ENCODE results near the gene ZC3H13. TPM values are rescaled to one million over a fixed set of nuclear protein-coding genes. Genes with fewer than 3 reads are reported as not detected.
A peak's percentile ranks its signal among the peaks of the same experiment; 100 is the strongest.

Gene ZC3H13
- total and polyA plus RNA-seq, 7 experiments from 2014 or later = 34.4 to 67.0 (median 46.2) TPM

DNA sequence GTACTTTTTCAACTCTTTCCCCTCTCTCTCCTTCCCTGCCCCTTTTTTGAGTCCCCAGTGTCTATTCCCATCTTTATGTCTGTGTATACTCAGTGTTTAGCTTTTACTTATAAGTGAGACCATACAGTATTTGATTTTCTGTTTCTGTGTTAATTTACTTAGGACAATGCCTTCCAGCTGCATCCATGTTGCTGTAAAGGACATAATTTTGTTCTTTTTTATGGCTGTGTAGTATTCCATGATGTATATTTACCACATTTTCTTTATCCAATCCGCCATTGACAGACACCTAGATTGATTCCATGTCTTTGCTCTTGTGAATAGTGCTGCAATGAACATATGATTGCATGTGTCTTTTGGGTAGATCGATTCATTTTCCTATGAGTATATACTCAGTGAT, 10.7 kb upstream of the ZC3H13 start:
- DNase-seq (no peak), ATAC-seq (no peak)
- H3K4me1 Mint-ChIP-seq = peaks cover 0 to 1% (median 0%) of the 10 kb centered on the region in 7 donors

DNA sequence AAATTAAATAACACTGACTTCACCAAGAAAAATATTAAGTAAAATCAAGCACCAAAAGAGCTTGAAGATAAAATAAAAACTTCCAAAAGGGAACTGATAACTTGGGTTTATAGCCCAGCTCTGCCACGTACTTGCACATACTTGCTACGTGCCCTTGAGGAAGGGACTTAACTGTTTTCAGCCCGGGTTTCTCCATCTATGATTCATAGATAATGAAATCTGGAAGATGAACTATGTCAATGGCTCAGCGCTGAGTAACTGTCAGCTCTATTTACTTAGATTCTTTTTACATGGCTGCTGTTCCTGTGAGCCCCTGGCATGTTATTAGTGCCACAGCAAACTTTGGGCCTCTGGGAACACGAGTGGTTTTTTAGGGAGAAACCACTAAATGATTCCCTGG, 9.6 kb upstream of the ZC3H13 start:
- Mint-ChIP-seq H3K36me3 (no peaks in the 10 kb centered on the region), H3K4me3 (no peak overlapping the region), H3K27ac (no peak overlapping the region), H3K27me3 (peaks cover 3 to 7% (median 5%) of the 10 kb centered on the region in 5 donors), H3K9me3 (peaks cover 0 to 5% (median 2%) of the 10 kb centered on the region in 11 donors), H3K4me1 (peaks cover 0 to 1% (median 0%) of the 10 kb centered on the region in 7 donors)
- H3K36me3 ChIP-seq (ENCODE audit: control insufficient read depth in 2 of 3, insufficient read depth in 3 of 3, low read length in 3 of 3) = no peaks in the 10 kb centered on the region
- ATAC-seq (no peak), DNase-seq (no peak)
- intact Hi-C loops (cut with micrococcal nuclease) = no loop called here
- no peaks in the 10 kb centered on the region for H3K27me3 ChIP-seq (ENCODE audit: control insufficient read depth in 2 of 2, insufficient read depth in 2 of 2, low read length in 2 of 2)
- no peaks in the 10 kb centered on the region for H3K9me3 ChIP-seq (ENCODE audit: control insufficient read depth in 2 of 3, low read length in 3 of 3)
- no peaks in the 10 kb centered on the region for H3K4me1 ChIP-seq (ENCODE audit: control insufficient read depth in 2 of 2, insufficient read depth in 2 of 2, low read length in 2 of 2)
- no peak overlapping the region for H3K27ac ChIP-seq (ENCODE audit: low read depth, low read length)
- ChIA-PET POLR2A (no interaction called here), CTCF (no interaction called here)
- H3K4me3 ChIP-seq (ENCODE audit: low read length) = no peak overlapping the region

More for the DNA sequence above, 10.7 kb upstream of the ZC3H13 start:
- Mint-ChIP-seq H3K27ac (no peak overlapping the region), H3K4me3 (no peak overlapping the region), H3K27me3 (peaks cover 3 to 7% (median 5%) of the 10 kb centered on the region in 5 donors), H3K36me3 (no peaks in the 10 kb centered on the region), H3K9me3 (peaks cover 0 to 5% (median 2%) of the 10 kb centered on the region in 11 donors)
- no peak overlapping the region for H3K4me3 ChIP-seq (ENCODE audit: low read length)
- no peaks in the 10 kb centered on the region for H3K4me1 ChIP-seq (ENCODE audit: control insufficient read depth in 2 of 2, insufficient read depth in 2 of 2, low read length in 2 of 2)
- H3K36me3 ChIP-seq (ENCODE audit: control insufficient read depth in 2 of 3, insufficient read depth in 3 of 3, low read length in 3 of 3) = no peaks in the 10 kb centered on the region
- H3K27ac ChIP-seq (ENCODE audit: low read depth, low read length) = no peak overlapping the region
- no peaks in the 10 kb centered on the region for H3K9me3 ChIP-seq (ENCODE audit: control insufficient read depth in 2 of 3, low read length in 3 of 3)
- ChIA-PET CTCF (no interaction called here), POLR2A (no interaction called here)
- intact Hi-C loops (cut with micrococcal nuclease) = no loop called here
- H3K27me3 ChIP-seq (ENCODE audit: control insufficient read depth in 2 of 2, insufficient read depth in 2 of 2, low read length in 2 of 2) = no peaks in the 10 kb centered on the region

DNA sequence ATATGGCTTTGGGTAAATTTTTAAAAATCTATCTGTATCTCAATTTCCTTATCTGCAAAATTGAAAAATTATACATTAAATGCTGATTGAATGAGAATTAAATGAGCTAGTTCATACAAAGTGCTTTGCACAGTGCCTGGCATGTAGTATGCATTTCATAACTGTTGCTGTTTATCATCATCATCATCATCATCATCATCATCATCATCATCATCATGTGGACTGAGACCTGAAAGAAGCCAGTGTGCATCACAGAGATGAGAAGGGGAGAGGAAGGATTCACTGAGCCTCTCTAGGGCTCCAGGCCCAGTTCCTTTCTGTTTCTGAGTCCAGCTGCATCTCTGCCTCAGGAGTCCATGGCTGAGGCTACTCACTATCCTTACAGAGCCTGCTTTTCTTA, 6.9 kb upstream of the ZC3H13 start:
- ChIA-PET POLR2A (interaction anchor here (0.6 to 1.6 kb wide), 2 partner anchors 8 to 12 kb away, joined by 3 to 4 read pairs; no protein-coding TSS in a partner anchor), CTCF (interaction anchor here (0.6 kb wide), 1 partner anchor 128 kb away, joined by 3 read pairs; no protein-coding TSS in a partner anchor)
- DNase-seq (no peak), ATAC-seq (no peak)
- Mint-ChIP-seq H3K27ac (no peak overlapping the region), H3K36me3 (no peaks in the 10 kb centered on the region), H3K4me3 (no peak overlapping the region), H3K27me3 (peaks cover 3 to 22% (median 7%) of the 10 kb centered on the region in 5 donors), H3K9me3 (peaks cover 0 to 5% (median 2%) of the 10 kb centered on the region in 11 donors), H3K4me1 (peaks cover 0 to 4% (median 0%) of the 10 kb centered on the region in 7 donors)
- intact Hi-C loops (cut with micrococcal nuclease) = loop anchor here in 1 of 2 donors (10.0 kb wide), 1 partner anchor 605 kb away; no protein-coding TSS in a partner anchor
- no peaks in the 10 kb centered on the region for H3K27me3 ChIP-seq (ENCODE audit: control insufficient read depth in 2 of 2, insufficient read depth in 2 of 2, low read length in 2 of 2)
- H3K27ac ChIP-seq (ENCODE audit: low read depth, low read length) = no peak overlapping the region
- no peaks in the 10 kb centered on the region for H3K36me3 ChIP-seq (ENCODE audit: control insufficient read depth in 2 of 3, insufficient read depth in 3 of 3, low read length in 3 of 3)
- no peaks in the 10 kb centered on the region for H3K4me1 ChIP-seq (ENCODE audit: control insufficient read depth in 2 of 2, insufficient read depth in 2 of 2, low read length in 2 of 2)
- no peaks in the 10 kb centered on the region for H3K9me3 ChIP-seq (ENCODE audit: control insufficient read depth in 2 of 3, low read length in 3 of 3)
- no peak overlapping the region for H3K4me3 ChIP-seq (ENCODE audit: low read length)

DNA sequence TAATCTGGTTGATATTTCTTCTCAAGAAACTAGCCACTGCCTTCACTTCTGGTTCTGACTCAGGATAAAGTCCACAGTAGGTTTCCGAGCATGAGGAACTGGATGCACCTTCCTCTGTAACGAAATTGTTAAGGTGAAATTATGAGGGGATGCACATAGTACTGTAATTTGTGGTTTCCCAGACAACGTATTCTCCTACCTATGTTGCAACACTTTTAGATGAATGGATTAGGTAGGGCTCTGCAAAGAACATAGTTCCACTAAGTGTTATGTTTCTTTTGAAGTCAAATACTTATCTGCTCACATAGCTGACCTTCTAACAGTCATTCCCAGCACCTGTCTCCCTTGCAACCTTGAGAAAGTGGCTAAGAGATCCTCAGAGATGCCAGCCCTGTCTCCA, 5.7 kb upstream of the ZC3H13 start:
- Histone ChIP-seq H3K27ac (ENCODE audit: low read depth, low read length) (no peak overlapping the region), H3K4me3 (ENCODE audit: low read length) (no peak overlapping the region), H3K9me3 (ENCODE audit: control insufficient read depth in 2 of 3, low read length in 3 of 3) (no peaks in the 10 kb centered on the region), H3K4me1 (ENCODE audit: control insufficient read depth in 2 of 2, insufficient read depth in 2 of 2, low read length in 2 of 2) (peaks cover 2 to 4% of the 10 kb centered on the region in 2 donors), H3K27me3 (ENCODE audit: control insufficient read depth in 2 of 2, insufficient read depth in 2 of 2, low read length in 2 of 2) (no peaks in the 10 kb centered on the region), H3K36me3 (ENCODE audit: control insufficient read depth in 2 of 3, insufficient read depth in 3 of 3, low read length in 3 of 3) (no peaks in the 10 kb centered on the region)
- Mint-ChIP-seq H3K27me3 (peaks cover 5 to 27% (median 15%) of the 10 kb centered on the region in 5 donors), H3K36me3 (no peaks in the 10 kb centered on the region), H3K27ac (no peak overlapping the region), H3K4me1 (peaks cover 4 to 14% (median 7%) of the 10 kb centered on the region in 7 donors), H3K4me3 (no peak overlapping the region), H3K9me3 (peaks cover 0 to 2% (median under 1%) of the 10 kb centered on the region in 11 donors)
- ATAC-seq = no peak
- DNase-seq = no peak
- CTCF ChIA-PET = interaction anchor here (1.0 kb wide), 1 partner anchor 67 kb away, joined by 3 read pairs; no protein-coding TSS in a partner anchor
- intact Hi-C loops (cut with micrococcal nuclease) = loop anchor here in 1 of 2 donors (10.0 kb wide), 1 partner anchor 607 kb away; no protein-coding TSS in a partner anchor
- POLR2A ChIA-PET = interaction anchor here (1.6 kb wide), 1 partner anchor 9 kb away, joined by 4 read pairs; no protein-coding TSS in a partner anchor

DNA sequence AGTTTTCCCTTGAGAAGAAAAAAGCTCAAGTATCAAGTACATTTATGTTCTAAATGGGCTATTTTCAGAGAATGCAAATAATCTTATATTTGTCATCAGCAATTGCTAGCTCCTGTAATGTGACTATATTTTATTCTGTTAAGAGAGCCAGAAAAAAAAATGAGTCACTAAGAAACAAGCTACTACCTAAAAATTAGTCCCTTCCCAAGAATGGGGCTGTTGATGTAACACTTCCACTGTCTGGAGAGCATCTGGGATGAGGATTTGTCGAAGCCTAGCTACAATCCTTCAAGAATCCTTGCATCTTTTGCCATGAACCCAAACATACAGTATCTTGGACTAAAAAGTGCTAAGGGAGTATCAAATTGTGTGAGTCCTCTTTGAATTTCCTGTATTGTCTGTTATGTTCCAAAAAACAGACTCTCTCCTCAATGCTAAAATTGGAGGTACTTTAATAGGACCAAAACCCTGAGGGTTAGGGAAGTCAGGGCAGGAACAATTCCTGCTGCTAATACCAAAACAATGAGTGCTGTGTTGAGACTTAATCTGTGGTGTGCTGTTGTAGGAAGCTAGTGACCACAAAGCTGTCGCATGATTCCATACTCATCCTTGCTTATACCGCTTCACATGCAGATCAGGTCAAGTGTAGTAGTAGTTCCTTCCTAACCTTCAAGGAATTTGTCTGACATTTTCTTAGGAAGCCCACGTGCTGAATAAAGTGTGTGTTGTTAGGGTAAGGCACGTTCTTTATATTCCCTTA, 4.9 kb upstream of the ZC3H13 start:
- H3K4me1 Mint-ChIP-seq = peaks cover 7 to 23% (median 14%) of the 10 kb centered on the region in 7 donors
- no peaks in the 10 kb centered on the region for H3K9me3 ChIP-seq (ENCODE audit: control insufficient read depth in 2 of 3, low read length in 3 of 3)
- intact Hi-C loops (cut with micrococcal nuclease) = loop anchor here in 1 of 2 donors (10.0 kb wide), 1 partner anchor 607 kb away; no protein-coding TSS in a partner anchor
- no peaks in the 10 kb centered on the region for H3K27me3 ChIP-seq (ENCODE audit: control insufficient read depth in 2 of 2, insufficient read depth in 2 of 2, low read length in 2 of 2)
- no peak overlapping the region for H3K27ac Mint-ChIP-seq
- CTCF ChIA-PET = interaction anchor here (0.6 to 0.8 kb wide), 2 partner anchors 33 to 88 kb away, joined by 3 to 4 read pairs; no protein-coding TSS in a partner anchor
- peaks cover 8 to 10% of the 10 kb centered on the region in 2 donors for H3K4me1 ChIP-seq (ENCODE audit: control insufficient read depth in 2 of 2, insufficient read depth in 2 of 2, low read length in 2 of 2)
- H3K4me3 Mint-ChIP-seq = no peak overlapping the region
- H3K4me3 ChIP-seq (ENCODE audit: low read length) = no peak overlapping the region
- no peak for DNase-seq
- peaks cover 5 to 32% (median 15%) of the 10 kb centered on the region in 5 donors for H3K27me3 Mint-ChIP-seq
- no peak overlapping the region for H3K27ac ChIP-seq (ENCODE audit: low read depth, low read length)
- POLR2A ChIA-PET = interaction anchor here (0.7 to 1.0 kb wide), 2 partner anchors 30 to 63 kb away, joined by 3 to 5 read pairs; no protein-coding TSS in a partner anchor
- H3K36me3 ChIP-seq (ENCODE audit: control insufficient read depth in 2 of 3, insufficient read depth in 3 of 3, low read length in 3 of 3) = peaks cover 0 to under 1% (median 0%) of the 10 kb centered on the region in 3 experiments
- H3K9me3 Mint-ChIP-seq = peaks cover 0 to 3% (median 0%) of the 10 kb centered on the region in 11 donors
- H3K36me3 Mint-ChIP-seq = peaks cover 0 to 2% (median 0%) of the 10 kb centered on the region in 5 donors
- no peak for ATAC-seq

DNA sequence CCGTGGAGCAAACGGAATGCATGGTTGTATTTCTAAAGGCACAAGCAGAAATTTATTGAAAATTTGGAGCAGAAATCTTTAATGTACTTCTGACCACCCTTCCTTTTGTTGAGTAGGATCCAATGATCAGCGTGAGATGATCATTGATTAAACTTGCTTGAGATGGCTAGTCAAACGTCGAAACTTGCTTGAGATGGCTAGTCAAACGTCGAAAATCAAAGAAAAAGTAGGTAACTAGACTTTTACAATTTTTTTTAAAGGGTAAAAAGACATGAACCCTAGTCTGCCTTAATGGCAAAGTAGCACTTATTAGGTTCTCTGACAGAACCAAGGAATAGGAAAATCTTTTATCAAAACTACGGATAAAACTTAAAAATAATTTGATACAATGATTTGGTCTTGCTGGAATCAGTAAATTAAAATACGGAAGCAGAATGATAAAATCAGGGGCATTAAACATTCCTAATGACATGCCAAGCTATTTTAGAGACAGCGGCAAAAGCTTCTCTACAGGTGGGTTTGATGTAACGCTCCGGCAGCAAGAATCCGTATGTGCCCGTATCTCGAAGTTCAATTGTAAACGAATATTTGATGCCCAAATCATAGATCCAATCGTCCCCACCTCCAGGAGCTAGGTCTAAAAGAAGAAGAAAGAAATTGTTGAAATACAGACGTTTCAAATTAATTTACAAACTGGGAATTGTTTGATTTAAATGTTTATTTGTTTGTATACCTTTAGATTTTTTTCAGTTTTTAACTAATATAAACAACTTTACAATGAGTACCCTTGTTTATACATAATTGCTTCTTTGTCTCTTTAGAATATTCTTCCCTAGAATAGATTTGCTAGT, 841 bp upstream of the ZC3H13 start:
- CTCF ChIA-PET = interaction anchor here (0.7 to 1.5 kb wide), 2 partner anchors 73 to 242 kb away, joined by 3 to 5 read pairs; no protein-coding TSS in a partner anchor
- POLR2A ChIA-PET = interaction anchor here (1.2 to 2.3 kb wide), 5 partner anchors 18 to 206 kb away, joined by 3 to 13 read pairs (median 3); no protein-coding TSS in a partner anchor
- peaks cover 0 to 5% (median 0%) of the 10 kb centered on the region in 3 experiments for H3K36me3 ChIP-seq (ENCODE audit: control insufficient read depth in 2 of 3, insufficient read depth in 3 of 3, low read length in 3 of 3)

More for the DNA sequence above, 841 bp upstream of the ZC3H13 start:
- H3K4me1 ChIP-seq (ENCODE audit: control insufficient read depth in 2 of 2, insufficient read depth in 2 of 2, low read length in 2 of 2) = peaks cover 22 to 26% of the 10 kb centered on the region in 2 donors
- no peaks in the 10 kb centered on the region for H3K9me3 ChIP-seq (ENCODE audit: control insufficient read depth in 2 of 3, low read length in 3 of 3)
- no peaks in the 10 kb centered on the region for H3K27me3 ChIP-seq (ENCODE audit: control insufficient read depth in 2 of 2, insufficient read depth in 2 of 2, low read length in 2 of 2)
- Mint-ChIP-seq H3K4me1 (peaks cover 13 to 54% (median 39%) of the 10 kb centered on the region in 7 donors), H3K9me3 (peaks cover 0 to 3% (median 0%) of the 10 kb centered on the region in 11 donors), H3K27ac (peak overlapping the region; percentile 93 to 99 (median 97)), H3K4me3 (peak overlapping the region; percentile 87 to 96 (median 94)), H3K27me3 (peaks cover 5 to 32% (median 15%) of the 10 kb centered on the region in 5 donors), H3K36me3 (peaks cover 0 to 8% (median 0%) of the 10 kb centered on the region in 5 donors)
- peak overlapping the region; percentile 98 for H3K27ac ChIP-seq (ENCODE audit: low read depth, low read length)
- no peak for DNase-seq
- intact Hi-C loops (cut with micrococcal nuclease) = loop anchor here (2.0 to 10.0 kb wide), 15 partner anchors 74 to 1984 kb away; partner anchors contain the start of genes GTF2F2 (in 2 of the 2), LRCH1 (in 2 of the 2), ESD (in 1 of the 2) and GPALPP1 (in 1 of the 2)
- no peak for ATAC-seq
- H3K4me3 ChIP-seq (ENCODE audit: low read length) = peak overlapping the region; percentile 89

All from naive thymus-derived CD4-positive, alpha-beta T cell (primary cell).